Putamen (tissue), 1 donor: ENCODE results near the gene PUS1.
"Not testable (repeated sequence)": the region's sequence is repeated elsewhere in the genome, so short reads cannot be mapped to it uniquely, and the experiment has no call there.

Experiments
- DNase-seq: peaks from one replicate; pipeline ENCODE4 v3.0.0-alpha.2; 2016; ENCODE audit warnings: low spot score

The PUS1 gene

DNA sequence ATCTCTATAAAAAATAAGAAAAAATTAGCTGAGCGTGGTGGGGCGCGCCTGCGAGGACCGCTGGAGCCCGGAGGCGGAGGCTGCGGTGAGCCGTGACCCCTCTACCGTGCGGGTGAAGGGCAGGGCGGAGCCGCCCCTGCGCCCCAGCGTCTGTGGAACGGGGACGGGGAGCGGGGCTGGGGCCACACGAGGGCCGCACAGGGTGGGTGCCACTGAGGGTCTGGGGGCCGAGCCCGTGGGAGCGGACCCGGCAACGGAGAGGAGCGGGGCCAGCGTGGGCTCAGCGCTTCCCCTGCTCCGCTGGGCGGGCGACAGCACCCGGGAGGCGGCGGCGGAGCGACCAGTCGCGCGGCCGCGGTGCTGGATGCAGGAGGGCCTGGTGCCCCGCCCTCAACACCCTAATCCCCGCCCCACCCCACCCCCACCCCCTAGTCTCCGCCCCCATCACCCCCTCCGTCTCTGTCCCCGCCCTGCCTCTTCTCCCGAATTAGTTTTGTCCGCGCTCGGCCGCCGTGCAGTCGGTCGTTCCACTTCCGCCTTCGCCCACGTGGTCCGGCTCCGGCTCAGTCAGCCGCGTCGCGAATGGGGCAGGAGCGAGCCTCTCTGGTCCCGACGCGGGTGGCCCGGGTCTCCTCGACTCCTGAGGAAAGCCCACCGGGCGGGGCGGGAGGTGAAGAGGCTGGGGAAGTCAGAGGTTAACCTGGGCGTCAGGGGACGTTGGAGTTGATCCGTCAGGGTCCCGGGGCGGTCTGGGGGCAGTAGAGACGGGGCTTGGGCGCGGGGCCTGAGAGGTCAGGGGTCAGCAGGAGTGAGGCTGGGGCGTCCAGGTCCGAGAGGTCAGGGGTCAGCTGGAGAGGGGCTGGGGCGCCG, at the start of gene PUS1:
PUS1 (plus strand) TSS at position 566 of the 870 bp plus-strand sequence. CDS start 447 bp downstream, outside the sequence.
- DNase-seq, result peak; percentile 92

DNA sequence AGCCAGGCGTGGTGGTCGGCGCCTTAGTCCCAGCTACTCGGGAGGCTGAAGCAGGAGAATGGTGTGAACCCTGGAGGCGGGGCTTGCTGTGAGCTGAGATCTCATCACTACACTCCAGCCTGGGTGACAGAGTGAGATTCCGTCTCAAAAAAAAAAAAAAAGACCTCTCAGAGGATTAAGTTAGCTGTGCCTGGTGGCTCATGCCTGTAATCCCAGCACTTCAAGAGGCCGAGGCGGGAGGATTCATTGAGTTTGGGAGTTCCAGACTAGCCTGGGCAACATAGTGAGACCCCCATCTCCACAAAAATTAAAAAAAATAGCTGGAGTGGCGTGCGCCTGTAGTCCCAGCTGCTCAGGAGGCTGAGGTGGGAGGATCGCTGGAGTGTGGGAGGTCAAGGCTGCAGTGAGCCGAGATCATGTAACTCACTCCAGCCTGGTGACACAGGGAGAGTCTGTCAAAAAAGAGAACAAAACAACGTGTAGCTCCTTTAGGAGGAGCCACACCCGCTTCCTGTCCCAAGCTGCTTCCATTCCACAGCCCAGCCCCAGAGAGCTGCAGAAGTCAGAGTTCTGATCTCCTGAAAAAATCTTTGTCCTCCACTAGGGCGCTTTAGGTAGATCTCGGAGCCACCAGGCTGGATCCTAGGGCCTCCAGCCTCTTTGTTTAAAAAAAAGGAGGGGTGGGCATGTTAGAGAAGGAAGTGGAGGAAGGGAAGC, 46.1 kb upstream of the PUS1 start:
- no peak for DNase-seq

DNA sequence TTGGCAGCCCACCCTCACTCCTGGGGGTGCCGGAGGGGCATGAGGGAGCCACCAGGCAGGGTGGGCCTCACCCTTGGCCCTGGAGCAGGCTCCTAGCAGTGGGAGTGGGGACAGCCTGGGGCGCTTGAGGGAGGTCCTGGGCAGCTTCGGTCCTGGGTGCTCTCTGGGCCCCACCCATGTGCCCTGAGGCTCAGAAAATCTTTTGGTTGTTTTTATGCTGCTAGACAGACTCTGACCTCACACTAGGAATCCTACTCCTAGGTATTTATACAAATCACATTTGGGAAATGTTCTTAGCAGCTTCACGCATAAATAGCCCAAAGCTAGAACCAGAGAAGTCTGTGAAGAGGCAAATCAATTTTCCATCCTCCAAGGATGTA, 45.6 kb upstream of the PUS1 start:
- no peak for DNase-seq

DNA sequence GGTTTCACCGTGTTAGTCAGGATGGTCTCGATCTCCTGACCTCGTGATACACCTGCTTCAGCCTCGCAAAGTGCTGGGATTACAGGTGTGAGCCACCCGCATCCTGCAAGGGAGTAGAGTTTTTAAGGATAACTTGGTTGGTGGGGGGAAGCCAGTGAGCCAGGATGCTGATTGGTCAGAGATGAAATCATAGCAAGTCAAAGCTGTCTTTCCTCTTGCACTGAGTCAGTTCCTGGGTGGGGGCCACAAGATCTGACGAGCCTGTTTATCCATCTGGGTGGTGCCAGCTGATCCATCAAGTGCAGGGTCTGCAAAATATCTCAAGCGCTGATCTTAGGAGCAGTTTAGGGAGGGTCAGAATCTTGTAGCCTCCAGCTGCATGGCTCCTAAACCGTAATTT, 44.0 kb upstream of the PUS1 start:
- not testable (repeated sequence) for DNase-seq

DNA sequence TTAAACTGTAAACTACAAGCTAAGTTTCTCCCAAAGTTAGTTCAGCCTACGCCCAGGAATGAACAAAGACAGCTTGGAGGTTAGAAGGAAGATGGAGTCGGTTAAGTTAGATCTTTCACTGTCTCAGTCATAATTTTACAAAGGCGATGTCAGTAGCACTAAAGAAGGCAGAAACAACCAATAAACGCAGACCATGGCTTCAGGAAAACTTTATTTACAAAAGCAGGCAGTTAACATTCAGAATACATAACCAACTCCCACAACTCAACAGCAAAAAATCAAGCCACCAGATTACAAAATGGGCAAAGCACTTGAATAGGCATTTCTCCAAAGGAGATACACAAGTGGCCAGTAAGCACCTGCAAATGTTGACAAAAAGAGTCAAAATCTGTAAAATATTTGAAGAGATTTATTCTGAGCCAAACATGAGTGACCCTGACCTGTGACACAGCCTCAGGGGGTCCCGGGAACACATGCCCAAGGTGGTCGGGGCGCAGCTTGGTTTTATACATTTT, 43.5 kb upstream of the PUS1 start:
- DNase-seq, result no peak

DNA sequence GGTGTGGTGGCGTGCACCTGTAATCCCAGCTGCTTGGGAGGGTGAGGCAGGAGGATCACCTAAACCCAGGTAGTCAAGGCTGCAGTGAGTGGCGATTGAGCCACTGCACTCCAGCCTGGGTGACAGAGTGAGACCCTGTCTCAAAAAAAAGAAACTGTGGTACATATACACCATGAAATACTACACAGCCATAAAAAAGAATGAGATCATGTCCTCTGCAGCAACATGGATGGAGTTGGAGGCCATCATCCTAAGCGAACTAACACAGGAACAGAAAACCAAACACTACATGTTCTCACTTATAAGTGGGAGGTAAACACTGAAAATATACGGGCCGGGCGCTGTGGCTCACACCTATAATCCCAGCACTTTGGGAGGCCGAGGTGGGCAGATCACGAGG, 37.4 kb upstream of the PUS1 start:
- not testable (repeated sequence) for DNase-seq

DNA sequence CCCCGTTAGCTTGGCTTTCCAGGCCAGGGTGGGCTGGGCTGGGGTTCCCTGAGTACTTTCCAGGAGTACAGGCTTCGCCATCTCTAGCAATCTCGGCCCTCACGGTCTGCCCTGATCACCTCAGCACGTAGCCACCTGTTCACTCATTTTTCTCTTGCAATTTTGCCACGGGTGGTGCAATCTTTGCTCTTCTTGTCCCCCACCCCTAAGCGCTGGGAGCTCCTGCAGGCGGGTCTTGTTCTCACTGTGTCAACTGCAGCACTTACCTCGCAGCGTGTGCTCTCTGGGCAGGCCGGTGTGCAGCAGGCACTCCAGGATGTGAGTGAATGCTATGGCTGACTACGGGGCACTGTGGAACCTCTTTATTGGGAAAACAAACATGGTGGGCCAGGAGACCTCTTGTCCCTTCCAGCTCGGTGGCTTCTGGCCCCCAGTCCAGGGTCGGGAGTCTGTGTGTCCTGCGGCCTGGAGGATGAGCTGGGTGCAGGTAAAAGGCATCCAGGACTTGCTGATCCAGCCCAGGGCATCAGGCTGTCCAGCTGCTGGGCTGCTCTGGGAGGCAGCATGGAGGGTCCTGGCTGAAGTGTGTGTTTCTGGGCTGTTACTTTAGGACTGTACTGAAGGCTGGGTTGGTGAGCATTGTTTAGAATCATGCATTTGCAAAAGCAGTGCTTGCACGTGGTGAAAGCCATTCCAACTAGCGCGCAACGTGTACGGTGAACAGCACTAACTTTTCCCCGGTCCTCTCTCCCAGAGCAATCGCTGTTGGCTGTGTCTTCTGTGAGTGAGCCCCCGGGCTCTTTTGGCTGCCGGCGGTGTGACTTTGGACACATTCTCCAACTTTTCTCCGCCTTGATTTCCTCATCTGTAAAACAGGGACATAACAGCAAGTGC, 36.1 kb upstream of the PUS1 start:
- DNase-seq, result no peak

DNA sequence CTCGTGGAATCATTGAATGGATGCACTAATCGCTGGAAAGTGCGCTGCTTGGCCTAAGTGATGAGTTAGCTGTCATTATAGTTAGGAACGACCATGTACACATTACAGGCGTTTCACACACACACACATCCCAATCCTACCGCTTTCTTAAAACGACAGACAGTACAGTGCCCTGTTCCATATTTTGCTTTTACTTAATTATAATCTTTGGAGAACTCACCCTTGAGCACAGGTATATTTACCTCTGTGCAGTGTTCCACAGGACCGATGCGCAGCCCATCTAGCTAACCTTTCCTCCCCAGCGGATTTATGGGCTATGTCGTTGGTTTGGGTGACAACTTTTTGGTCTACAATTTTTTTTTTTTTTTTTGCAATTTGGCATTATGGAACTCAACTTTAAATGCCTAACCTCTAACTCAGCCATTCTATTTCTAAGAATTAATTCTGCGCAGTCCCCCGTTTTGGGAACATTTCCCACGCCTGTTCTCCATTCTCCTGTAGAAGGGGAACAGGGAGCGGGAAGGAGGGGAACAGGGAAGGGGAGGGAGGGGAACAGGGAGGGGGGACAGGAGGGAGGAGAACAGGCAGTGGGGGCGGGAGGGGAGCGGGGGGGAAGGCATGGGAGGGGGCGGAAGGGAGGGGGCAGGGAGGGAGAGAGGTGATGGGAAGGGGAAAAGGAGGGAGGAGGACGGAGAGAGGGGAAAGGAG, 35.3 kb upstream of the PUS1 start:
- no peak for DNase-seq

DNA sequence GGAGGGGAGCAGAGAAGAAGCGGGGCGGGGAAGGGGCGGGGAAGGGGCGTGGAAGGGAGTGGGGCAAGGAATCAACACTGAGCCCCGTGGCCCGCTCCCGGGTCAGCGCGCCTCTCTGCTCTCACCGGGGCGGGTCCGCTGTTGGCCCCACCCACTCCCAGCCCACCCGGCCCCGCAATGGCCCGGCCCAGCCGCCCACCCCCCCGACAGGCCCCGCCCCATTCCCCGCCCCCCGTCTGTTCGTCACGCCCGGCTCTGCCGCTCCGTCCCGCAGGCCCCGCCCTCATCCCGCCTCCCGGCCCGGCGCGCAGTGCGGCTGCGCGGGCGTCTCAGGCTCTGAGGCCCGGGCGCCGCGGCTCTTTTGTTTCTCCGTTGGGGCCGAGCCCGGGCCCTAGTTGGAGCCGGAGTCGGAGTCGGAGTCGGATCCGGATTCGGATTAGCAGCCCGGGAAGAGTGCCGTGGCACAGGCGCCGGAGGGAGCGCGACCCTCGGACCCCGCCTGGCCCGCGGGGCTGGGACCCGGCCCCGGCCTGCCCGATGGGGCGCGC, 34.7 kb upstream of the PUS1 start, which contains the start of gene ULK1:
ULK1 (plus strand) TSS at position 310 of the 548 bp plus-strand sequence. CDS start 380 bp downstream, outside the sequence.
- DNase-seq, result peak; percentile 93

DNA sequence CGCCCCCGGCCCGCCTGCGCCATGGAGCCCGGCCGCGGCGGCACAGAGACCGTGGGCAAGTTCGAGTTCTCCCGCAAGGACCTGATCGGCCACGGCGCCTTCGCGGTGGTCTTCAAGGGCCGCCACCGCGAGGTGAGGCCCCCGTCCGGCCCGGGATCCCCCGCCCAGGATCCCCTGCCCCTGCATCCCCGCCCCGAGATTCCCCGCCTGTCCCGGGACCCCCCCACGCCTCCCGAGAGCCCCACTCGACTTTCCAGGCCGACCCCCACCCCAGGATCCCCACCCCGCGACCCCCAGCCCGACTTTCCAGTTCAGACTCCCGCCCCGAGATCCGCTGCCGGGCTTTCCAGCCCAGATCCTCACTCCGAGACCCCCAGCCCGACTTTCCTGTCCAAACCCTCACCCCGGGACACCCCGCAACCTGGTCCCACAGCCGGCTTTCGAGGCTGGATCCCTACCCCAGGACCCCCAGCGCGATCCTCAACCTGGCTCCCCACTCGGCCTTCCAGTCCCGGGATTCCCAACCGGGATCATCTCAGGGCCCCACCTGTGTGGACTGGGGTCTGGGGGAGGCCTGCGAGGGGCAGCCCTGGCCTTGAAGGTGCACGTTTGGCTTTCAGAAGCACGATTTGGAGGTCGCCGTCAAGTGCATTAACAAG, 34.0 kb upstream of the PUS1 start:
- DNase-seq, result no peak

DNA sequence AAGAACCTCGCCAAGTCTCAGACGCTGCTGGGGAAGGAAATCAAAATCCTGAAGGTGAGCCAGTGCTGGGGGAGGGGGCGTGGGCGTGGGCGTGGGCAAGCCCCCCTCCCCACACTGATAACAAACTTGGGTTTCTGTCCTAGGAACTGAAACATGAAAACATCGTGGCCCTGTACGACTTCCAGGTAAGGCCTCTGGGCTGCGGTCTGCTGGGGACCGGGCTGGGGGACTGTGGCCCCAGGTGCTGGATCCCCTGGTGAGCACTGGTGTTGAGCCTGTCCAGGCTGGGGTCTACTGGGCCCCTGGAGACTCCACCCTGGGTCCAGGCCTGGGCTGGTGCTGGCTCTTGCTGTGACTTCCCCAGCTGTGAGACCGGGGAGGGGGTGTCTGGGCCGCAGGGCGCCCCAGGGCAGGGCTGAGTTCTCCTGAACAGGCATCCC, 33.4 kb upstream of the PUS1 start:
- no peak for DNase-seq

DNA sequence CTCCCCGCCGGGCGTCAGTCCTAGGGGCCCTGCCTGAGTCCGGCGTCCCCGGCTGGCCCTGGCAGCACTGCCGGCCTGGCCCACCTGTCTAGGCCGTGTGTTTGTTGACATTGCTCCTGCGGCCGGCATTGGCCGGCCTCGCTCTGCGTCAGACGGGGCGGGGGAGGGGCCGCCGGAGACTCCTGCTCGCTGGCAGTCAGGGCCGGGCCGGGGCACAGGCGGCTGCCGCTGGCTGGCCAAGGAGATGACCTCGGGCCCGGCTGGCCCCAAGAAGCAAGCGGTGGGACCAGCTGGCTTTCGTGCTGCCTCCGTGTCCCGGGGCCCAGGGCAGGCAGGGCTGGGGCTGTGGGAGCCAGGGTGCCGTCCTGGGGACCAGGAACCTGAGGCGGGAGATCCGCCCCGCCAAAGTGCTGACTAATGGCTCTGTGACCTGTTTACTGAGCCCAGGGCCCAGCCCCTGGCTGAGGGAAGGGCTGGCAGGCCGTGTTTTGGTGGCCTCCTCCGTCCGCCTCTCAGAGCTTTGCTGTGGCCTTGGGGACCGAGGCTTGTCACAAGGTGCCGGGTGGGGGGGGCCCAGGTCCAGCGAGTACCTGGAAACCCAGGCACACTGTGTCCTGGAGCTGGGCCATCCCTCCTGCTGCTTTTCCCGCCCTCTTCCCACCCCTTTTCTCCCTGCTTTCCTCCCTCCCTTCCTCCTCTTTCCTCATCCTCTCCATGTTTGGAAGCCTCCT, 32.8 kb upstream of the PUS1 start:
- peak; percentile 78 for DNase-seq

DNA sequence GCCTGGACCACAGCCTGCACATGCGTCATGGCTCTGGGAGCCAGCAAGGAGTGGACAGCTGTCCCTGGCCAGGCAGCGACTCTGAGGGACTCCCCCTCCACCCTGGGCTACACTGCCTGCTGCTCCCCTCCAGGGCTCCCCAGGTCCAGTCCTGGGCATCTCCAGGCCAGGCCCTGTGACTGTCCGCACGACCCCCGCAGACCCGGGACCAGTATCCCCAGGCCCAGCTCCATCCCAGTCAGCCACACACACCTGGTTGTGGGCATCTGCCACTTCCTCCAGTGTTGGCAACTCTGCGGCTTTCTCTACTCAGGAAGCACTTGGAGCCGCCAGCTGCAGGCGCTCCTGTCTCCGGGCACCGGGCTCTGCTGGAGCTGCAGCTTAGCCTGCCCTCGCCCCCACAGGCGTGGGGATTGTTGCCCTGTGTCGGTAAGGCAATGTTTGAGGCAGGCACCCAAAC, 32.2 kb upstream of the PUS1 start:
- peak; percentile 80 for DNase-seq

DNA sequence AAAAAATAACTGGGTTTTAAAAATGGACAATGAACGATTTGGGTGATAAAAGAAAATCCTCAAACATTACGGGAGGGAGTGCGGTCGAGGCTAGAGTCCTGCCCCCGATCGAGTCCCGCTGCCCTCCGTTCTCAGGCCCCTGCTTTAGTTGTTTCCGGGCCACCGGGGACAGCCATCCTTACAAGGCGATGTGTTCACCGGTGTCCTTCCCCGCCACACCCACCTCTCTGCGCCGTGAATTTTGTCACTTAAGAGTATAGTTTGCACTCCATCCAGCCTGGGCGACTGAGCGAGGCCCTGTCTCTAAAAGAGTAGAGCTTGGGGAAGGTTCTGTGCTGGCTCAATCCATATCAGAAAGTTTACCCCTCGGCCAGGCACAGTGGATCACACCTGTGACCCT, 31.8 kb upstream of the PUS1 start:
- DNase-seq, result no peak

DNA sequence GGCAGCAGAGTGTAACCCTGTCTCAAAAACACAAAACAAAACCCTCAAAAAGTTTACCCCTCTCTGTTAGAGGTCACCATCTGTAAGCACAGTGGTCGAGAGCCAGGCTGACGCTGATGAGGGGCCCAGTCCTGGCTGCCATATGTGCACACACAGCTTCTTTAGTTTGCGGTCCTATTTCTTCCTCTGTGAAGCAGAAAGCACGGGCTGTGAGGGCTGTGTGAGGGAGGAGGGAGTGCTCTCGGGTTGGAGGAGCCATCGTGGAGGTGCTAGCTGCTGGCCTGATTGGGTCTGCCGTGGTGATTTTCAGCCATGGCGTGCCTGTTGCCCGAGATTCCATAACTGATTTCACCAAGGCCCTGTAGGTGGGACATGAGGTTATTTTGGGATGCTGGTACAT, 31.2 kb upstream of the PUS1 start:
- no peak for DNase-seq

DNA sequence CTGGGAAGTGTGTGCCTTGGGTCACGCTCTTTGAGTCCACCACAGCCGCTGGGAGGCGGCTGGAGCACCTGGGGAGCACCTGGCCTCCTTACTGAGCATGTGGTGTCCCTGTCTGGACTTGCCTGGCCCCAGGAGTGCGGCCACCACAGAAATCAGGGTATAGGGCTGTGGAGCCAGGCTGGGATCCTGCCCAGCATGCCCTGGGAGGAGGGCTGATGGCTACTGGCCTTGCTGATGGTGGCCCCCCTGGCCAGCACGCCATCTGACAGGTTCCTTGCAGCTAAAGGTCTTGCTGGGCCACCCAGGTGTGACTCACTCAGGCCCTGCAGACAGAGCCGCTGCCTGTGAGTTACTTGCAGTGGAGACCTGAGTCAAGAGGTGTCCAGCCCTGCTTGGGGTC, 28.7 kb upstream of the PUS1 start:
- no peak for DNase-seq

DNA sequence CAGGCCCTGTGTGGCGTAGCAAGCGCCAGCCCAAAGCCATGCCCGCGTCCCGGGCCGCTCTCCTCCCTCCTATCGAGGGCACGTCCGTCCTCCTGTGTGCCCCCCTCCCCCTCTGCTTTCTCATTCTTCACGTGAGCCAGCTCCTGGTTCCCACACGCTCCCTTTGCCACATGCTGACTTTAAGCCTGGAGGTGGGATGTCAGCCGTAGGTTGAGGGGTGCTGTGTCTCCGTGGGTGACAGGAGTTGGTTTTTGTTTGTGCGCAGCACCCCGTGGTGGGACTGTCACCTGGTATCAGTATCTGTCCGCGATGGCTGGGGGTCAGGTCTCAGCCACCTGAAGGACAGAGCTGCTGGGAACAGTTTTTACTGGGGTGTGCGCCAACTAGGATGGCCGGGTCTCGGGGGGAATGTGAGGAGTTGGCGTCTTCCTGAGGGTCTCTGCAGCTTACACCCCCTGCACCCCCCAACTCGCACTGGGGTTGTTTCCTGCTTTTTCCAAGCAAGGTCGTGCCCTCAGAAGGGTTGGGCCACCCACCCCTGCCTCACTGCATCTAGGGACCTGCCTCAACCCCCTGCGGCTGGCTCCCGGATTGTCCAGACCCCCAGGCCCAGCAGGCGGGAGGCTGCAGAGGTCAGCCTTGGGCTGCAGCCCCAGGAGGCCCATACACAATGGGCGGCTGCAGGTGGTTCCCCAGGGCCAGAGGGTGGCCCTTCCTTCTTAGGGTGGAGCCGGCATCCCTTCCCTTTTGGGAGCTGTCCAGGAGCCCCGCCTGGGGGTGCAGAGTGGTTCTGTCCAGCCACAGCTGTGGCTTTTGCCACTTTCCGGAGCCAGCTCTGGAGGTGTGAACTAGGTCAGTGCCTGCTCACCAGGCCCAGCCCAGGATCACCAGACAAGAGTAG, 27.4 kb upstream of the PUS1 start:
- no peak for DNase-seq
